ENCODE results near the gene TM9SF1.

TM9SF1 gene

GRCh38 chr14:24196071-24197055, 1.1 kb upstream of the TM9SF1 start:
- DNase-seq (ENCODE audit: low read depth in 2 of 2): no peak

GRCh38 chr14:24194873-24195185, 412 bp downstream of the TM9SF1 start:
- DNase-seq (ENCODE audit: low read depth in 2 of 2): no peak

GRCh38 chr14:24194186-24194872, 912 bp downstream of the TM9SF1 start:
- no peak for DNase-seq (ENCODE audit: low read depth in 2 of 2)

GRCh38 chr14:24192933-24193332, 2.3 kb downstream of the TM9SF1 start:
- no peak for DNase-seq (ENCODE audit: low read depth in 2 of 2)

- no peak for DNase-seq (ENCODE audit: low read depth in 2 of 2)
These were observed 4.8 kb downstream of the TM9SF1 start for GRCh38 chr14:24190416-24190815.

GRCh38 chr14:24189460-24189859, 5.8 kb downstream of the TM9SF1 start:
- DNase-seq (ENCODE audit: low read depth in 2 of 2): no peak

- DNase-seq (ENCODE audit: low read depth in 2 of 2): no peak
These were observed 6.2 kb downstream of the TM9SF1 start for GRCh38 chr14:24189059-24189375.

- DNase-seq (ENCODE audit: low read depth in 2 of 2): peak; percentile 94
These were observed 6.8 kb downstream of the TM9SF1 start, which contains the start of gene IPO4 for GRCh38 chr14:24188251-24189058. Gene IPO4, minus strand, starts transcription at chr14:24188816. Its CDS starts 29 bp downstream, at chr14:24188787.

- DNase-seq (ENCODE audit: low read depth in 2 of 2): no peak
These were observed 7.7 kb downstream of the TM9SF1 start for GRCh38 chr14:24187539-24187915.

- no peak for DNase-seq (ENCODE audit: low read depth in 2 of 2)
These were observed 8.3 kb downstream of the TM9SF1 start for GRCh38 chr14:24186831-24187538.

GRCh38 chr14:24185741-24186140, 9.5 kb downstream of the TM9SF1 start:
- no peak for DNase-seq (ENCODE audit: low read depth in 2 of 2)

- DNase-seq (ENCODE audit: low read depth in 2 of 2): no peak
These were observed 10.2 kb downstream of the TM9SF1 start for GRCh38 chr14:24185026-24185425.

- no peak for DNase-seq (ENCODE audit: low read depth in 2 of 2)
These were observed 10.9 kb downstream of the TM9SF1 start for GRCh38 chr14:24184104-24184970.

- DNase-seq (ENCODE audit: low read depth in 2 of 2): no peak
These were observed 12.2 kb downstream of the TM9SF1 start for GRCh38 chr14:24183014-24183481.

GRCh38 chr14:24182110-24182882, 12.9 kb downstream of the TM9SF1 start:
- no peak for DNase-seq (ENCODE audit: low read depth in 2 of 2)

- no peak for DNase-seq (ENCODE audit: low read depth in 2 of 2)
These were observed 13.7 kb downstream of the TM9SF1 start for GRCh38 chr14:24181371-24182077.

GRCh38 chr14:24179961-24180796, 15.1 kb downstream of the TM9SF1 start:
- peak in 1 of 2 experiments; percentile 20 for DNase-seq (ENCODE audit: low read depth in 2 of 2)

- DNase-seq (ENCODE audit: low read depth in 2 of 2): no peak
These were observed 15.8 kb downstream of the TM9SF1 start for GRCh38 chr14:24179294-24179960.

Data from fibroblast of skin of left quadriceps (primary cell).